ENCODE data around the gene FAM53A. TPM values are rescaled to one million over a fixed set of nuclear protein-coding genes. Genes with fewer than 3 reads are reported as not detected.

FAM53A gene
- total and polyA plus RNA-seq, 2 of the 13 experiments (the other 11 are each of a cell fraction or from before 2014, with no cell fraction given), result 0.48 to 1.1 TPM

- TF ChIP-seq, protein P1, sequence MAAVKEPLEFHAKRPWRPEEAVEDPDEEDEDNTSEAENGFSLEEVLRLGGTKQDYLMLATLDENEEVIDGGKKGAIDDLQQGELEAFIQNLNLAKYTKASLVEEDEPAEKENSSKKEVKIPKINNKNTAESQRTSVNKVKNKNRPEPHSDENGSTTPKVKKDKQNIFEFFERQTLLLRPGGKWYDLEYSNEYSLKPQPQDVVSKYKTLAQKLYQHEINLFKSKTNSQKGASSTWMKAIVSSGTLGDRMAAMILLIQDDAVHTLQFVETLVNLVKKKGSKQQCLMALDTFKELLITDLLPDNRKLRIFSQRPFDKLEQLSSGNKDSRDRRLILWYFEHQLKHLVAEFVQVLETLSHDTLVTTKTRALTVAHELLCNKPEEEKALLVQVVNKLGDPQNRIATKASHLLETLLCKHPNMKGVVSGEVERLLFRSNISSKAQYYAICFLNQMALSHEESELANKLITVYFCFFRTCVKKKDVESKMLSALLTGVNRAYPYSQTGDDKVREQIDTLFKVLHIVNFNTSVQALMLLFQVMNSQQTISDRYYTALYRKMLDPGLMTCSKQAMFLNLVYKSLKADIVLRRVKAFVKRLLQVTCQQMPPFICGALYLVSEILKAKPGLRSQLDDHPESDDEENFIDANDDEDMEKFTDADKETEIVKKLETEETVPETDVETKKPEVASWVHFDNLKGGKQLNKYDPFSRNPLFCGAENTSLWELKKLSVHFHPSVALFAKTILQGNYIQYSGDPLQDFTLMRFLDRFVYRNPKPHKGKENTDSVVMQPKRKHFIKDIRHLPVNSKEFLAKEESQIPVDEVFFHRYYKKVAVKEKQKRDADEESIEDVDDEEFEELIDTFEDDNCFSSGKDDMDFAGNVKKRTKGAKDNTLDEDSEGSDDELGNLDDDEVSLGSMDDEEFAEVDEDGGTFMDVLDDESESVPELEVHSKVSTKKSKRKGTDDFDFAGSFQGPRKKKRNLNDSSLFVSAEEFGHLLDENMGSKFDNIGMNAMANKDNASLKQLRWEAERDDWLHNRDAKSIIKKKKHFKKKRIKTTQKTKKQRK (IDR thresholded peaks at IDR 0.05; ENCODE audit: low read length), result no peak
- TF ChIP-seq KDM3A (CRISPR knock-in tag; IDR thresholded peaks at IDR 0.05; ENCODE audit: low read depth) (no peak), UBTF (CRISPR knock-in tag; IDR thresholded peaks at IDR 0.05) (peak; percentile 67)
- TF ChIP-seq, protein P2, sequence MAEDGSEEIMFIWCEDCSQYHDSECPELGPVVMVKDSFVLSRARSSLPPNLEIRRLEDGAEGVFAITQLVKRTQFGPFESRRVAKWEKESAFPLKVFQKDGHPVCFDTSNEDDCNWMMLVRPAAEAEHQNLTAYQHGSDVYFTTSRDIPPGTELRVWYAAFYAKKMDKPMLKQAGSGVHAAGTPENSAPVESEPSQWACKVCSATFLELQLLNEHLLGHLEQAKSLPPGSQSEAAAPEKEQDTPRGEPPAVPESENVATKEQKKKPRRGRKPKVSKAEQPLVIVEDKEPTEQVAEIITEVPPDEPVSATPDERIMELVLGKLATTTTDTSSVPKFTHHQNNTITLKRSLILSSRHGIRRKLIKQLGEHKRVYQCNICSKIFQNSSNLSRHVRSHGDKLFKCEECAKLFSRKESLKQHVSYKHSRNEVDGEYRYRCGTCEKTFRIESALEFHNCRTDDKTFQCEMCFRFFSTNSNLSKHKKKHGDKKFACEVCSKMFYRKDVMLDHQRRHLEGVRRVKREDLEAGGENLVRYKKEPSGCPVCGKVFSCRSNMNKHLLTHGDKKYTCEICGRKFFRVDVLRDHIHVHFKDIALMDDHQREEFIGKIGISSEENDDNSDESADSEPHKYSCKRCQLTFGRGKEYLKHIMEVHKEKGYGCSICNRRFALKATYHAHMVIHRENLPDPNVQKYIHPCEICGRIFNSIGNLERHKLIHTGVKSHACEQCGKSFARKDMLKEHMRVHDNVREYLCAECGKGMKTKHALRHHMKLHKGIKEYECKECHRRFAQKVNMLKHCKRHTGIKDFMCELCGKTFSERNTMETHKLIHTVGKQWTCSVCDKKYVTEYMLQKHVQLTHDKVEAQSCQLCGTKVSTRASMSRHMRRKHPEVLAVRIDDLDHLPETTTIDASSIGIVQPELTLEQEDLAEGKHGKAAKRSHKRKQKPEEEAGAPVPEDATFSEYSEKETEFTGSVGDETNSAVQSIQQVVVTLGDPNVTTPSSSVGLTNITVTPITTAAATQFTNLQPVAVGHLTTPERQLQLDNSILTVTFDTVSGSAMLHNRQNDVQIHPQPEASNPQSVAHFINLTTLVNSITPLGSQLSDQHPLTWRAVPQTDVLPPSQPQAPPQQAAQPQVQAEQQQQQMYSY (CRISPR knock-in tag; IDR thresholded peaks at IDR 0.05), result no peak
Observed at GRCh38 chr4:1711571-1712215, 27.6 kb upstream of the FAM53A start (continued).

All from HepG2 (cell line).